Measurements from ENCODE around the gene CACNA1D.
"Not testable (repeated sequence)": the region's sequence is repeated elsewhere in the genome, so short reads cannot be mapped to it uniquely, and the experiment has no call there.

The CACNA1D gene

DNA sequence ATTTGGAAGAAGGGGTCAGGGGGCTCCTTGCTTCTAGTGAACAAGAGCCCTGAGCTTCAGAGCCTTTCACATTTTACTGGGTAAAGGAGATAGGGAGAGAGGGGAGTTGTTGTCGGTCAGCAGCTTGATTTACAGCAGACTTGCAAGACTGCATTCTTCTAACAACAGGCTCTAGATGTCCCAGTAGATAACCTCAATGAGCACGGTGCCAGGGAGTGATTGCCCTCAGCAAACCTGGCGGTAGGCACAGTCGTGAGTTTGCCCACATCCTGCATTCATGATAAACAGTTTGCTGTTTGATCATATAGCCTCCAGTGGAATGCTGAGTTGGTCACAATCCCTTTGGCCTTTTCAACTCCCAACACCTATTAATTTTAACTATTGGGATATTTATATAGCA lies 170.4 kb downstream of the CACNA1D start:
- not testable (repeated sequence) for DNase-seq

DNA sequence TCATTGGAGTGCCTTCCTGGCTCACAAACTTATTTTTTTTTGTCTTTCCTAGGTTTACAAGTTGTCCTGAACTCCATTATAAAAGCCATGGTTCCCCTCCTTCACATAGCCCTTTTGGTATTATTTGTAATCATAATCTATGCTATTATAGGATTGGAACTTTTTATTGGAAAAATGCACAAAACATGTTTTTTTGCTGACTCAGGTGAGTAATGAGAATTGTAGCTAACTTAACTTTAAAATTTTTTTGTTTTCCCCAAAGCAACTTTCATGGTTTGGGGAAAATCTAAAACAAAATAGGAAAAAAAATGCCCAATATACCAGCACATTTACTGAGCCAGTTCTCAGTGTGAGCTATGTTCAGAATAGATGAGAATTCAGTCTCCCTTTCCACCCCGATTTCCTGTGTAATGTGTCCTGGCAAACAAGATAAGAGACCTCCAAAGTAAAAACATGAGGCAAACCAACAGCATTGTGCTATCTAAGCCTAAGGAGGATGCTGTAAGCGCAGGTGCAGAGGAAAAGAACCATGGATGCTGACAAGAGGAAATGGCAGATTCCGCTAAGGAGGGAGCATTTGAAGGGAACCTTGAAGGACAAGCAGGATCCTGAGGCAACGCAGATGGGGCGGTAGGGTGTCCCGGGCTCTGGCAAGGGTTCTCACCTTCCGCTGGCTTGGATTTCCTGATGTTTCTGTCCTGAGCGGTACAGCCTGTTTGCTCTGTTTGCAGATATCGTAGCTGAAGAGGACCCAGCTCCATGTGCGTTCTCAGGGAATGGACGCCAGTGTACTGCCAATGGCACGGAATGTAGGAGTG lies 171.4 kb downstream of the CACNA1D start:
- DNase-seq: no peak

DNA sequence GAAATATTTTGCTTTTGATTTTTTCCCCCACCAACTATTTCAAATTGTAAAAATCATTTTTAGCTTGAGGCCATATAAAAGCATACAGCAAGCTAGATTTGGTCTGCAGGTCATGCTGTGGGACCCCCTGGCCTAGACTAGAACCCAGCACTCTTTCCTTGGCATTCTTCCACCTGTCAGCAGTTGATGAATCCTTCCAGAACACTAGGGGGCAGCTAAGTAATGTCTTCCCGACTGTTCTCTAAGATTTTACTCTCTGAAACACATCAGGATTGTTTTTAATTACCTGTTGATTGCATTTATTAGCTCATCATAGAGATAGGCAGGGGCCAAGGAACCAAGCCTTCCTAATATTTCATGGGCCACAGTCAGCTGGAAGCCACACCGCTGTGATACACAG lies 174.5 kb downstream of the CACNA1D start:
- DNase-seq: no peak

DNA sequence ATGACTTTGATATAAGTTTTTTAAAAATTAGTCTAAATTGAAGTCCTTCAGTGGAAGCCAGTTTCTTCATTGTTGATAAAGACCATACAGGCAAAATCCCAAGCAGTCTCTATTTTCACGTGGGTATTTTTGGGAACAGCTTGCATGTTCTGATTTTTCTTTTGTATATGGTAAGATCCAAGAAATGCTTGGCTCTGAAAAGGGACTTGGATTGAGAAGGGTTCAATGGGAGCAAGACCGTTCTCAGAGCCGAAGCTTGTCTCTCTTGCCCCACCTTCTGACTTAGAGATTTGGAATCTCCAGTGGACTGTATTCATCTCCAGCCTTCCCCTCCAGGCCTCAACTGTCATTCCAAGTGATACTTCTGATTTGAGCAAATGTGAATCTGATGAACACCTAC lies 176.3 kb downstream of the CACNA1D start:
- DNase-seq: no peak

DNA sequence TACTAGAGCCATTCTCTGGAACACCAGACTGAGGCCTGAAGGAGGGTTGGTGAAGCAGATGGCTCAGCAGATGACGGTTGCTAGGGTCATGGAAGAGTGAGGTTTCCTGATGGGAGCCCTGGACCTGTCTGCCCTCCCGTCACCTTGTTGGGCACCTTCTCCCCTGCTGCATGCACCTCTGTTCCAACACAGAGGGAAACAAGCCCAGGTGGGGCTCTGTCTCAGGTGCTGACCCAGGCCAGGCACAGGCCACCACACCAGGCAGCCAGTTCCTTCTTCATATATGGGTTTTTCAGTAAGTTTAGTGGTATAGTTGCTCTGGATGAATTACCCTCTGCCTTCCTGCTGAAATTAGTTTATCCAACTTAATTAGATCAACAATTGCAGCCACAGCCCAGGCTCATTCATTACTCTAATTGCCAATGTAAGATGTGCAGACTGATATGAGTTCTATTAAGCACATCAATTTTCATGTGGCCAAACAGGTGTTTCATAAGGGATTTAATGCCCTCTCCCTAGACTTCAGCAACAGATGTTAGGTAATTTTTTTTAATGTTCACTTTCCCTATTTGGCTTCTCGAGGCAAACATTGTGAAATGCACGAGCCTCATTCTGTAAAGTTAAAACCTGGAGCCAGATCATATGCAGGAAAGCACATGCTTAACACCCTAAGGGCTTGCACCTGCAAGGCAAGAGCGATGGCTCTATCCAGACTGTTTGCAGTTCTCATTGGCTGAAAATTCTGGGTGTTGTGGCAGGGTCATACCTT lies 177.0 kb downstream of the CACNA1D start:
- DNase-seq: no peak

DNA sequence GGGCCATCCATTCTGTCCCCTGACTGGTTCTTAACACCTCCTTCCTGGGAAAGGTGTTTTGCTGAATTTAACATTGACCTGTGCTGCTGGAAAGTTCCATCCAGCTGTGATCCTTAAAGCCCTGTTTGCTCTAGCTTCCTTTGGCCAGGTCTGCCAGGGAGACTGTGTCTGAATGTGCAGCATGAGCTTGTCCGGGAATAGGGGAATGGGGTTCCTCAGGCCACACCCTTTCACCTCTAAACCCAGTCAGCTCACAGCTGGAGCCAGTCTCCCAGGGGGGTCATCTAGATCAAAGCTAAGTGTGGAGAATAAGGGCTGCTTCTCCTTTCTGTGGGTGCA lies 177.5 kb downstream of the CACNA1D start:
- no peak for DNase-seq

DNA sequence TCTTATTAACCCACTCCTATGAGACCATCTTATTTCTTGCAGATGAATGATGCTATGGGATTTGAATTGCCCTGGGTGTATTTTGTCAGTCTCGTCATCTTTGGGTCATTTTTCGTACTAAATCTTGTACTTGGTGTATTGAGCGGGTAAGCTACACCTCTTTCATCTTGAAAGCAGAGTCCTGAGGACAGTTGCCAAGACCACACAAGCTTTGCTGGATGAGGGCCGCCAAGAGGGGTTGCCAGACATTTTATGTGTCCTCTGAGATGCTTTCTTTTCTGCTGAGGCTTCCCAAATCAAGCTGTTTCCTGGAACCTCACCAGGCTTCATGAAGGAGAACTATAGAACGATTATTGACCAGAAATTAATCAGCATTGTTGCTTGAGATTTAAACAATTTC lies 178.6 kb downstream of the CACNA1D start:
- no peak for DNase-seq

DNA sequence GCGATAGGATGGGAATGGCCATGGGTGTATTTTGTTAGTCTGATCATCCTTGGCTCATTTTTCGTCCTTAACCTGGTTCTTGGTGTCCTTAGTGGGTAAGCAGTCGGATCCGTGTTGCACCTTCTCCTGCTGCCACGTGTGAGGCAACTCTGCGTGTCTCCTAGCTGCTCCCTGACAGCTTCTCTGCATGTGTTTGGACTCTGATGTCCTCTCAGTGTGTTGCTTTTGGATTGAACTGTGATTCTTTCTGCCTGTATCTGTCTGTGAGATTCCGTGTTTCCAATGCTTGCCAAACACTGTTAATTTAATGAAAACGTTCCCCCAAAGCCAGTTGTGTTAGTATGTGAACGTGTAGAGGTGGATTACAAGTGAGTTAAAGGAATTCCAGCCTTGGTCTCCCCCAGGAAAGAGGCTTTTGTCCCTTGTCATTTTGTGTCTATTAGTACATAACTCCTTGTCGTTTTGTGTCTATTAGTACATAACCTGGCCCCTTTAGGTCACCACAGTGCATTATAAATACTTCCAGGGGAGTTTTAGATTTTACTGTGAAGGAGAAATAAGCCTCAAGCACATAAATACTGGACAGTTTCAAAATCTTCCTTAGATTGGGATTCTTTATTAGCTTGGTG lies 179.4 kb downstream of the CACNA1D start:
- no peak for DNase-seq

DNA sequence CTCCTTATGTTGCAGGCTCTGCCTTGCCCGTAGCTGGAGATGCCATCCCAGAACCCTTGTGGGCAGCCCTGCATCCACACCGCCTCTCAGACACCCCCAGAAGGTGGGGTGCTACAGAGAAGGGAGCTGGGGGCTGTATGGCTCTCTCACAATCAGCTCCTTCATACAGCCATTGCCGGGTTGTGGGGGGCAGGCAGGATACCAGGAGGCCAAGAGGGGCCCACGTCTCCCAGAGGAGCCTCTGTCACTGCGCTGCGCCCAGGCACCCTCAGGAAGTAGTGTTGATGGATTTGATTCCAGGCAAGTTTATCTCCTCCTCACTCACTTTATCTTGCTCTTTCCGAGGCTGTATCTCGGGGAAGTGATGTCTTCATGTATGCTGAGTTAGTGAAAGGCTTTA lies 180.2 kb downstream of the CACNA1D start:
- no peak for DNase-seq

DNA sequence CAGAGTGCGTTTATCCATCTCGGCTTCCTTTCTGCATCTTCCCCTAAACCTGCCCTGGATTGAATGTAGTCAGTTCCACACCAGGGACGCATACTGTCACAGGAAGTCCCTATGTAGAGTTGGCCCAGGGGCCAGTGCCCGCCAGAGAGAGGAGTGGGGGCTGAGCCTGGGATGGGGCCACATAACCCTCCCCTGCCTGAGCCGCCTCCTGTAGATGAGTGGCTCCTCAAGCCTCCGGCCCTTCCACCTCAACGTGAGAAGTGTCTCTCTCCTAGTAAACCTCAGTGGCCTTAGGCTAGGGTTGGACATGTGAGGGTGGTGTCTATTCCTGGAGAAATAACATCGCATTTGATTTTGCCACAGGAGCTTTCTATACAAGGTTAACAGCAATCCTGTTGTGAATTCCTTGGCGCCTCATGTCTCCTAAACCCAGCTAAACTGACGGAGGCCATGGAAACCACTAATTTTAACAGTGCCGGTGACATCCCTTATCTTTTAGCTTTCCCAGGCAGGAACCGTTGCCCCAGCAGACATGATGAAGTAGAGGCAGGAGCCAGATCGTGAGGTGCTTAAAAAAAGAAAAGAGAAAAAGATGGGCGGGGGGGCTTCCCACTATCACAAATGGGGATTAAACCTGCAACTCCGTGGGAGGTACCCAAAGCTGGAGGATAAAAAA lies 180.7 kb downstream of the CACNA1D start:
- DNase-seq: no peak

DNA sequence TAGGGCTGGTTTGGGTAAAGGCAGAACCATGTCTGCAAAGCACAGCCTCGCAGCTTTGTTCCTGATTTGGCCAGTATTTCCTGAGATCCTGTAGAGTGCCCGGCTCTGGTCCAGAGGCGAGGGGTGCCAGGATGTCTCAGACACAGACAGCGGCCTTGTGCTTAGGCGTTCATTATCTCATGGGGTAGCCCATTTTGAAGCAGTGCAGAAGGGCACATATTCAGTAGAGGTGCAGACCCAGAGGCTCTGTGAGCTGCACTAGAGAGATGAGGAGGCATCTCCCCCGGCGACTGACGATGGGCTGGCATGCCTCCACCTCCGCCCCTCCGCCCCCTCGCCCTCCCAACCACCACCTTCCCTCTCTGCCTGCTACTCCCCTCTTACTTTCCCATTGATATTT lies 181.5 kb downstream of the CACNA1D start:
- no peak for DNase-seq

DNA sequence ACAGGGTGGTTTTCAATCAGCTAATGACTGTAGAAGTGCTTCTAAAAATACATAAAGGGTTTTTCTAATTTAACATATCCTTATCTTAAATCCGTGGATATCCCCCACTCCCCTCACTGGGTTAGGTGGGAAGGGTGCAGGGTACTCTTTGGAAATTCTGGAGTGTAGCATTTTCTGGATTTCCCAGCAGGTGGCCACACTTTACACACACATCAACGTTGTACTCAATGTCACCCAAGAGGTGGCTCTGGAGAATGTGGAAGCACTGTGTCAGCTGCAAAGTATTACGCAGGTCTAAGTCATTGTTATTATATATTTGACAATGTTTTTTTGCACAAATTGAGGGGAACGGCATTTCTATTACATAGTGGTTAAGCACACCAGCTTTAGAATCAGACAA lies 183.0 kb downstream of the CACNA1D start:
- DNase-seq: no peak

DNA sequence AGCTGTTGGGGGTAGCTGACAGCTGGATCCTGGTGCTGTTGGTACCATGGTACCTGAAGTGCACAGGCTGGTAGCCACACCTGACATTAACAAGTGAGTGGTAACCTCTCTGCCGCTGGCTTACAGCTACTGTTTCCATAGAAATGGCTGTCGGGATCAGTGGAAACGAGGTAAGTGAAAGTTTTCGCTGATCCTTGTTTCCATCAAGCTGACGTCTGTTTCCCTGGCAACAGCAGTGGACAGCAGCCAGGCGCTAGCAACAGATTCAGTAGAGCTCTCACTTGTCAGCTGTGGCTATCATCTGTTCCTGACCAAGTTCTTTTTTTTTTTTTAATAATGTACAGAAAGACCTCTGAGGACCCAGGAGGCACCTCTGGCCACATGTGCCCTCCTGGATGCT lies 185.6 kb downstream of the CACNA1D start:
- no peak for DNase-seq

DNA sequence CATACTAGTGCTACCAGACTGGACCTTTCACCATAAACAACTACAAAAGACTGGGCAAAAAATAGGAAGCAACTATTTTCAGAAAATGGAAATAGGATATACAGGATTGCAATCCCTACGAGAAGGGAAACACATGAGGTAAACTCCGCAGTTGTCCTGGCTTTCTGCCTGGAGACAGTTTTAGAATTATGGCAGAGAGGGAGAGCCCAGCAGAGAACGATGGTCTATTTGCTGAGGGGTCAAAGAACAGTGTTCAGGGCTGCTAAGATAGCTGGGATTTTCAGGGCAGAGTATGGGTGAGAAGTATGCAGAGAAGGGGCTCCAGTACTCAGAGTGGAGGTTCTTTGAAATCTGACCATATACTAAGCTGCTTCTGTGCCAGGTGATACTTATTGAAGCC lies 188.4 kb downstream of the CACNA1D start:
- DNase-seq: no peak

DNA sequence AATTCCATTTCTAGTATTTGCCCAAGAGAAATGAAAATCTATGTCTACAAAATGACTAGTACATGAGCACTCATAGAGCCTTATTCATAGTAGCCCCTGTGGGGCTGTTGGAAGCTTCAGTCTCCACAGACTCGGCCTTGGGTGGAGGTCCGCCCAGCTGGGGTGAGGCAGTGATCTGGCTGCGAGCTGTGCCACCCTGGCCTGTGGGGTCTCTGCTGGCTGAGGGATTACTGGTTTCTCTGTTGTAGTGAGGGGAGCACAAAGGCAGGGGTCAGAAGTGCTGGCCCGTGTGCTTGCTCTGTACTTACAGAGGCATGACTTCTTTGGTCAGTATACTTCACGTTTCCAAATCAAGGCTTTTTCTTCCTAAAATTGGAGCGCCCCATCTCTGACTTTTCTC lies 193.7 kb downstream of the CACNA1D start:
- no peak for DNase-seq

DNA sequence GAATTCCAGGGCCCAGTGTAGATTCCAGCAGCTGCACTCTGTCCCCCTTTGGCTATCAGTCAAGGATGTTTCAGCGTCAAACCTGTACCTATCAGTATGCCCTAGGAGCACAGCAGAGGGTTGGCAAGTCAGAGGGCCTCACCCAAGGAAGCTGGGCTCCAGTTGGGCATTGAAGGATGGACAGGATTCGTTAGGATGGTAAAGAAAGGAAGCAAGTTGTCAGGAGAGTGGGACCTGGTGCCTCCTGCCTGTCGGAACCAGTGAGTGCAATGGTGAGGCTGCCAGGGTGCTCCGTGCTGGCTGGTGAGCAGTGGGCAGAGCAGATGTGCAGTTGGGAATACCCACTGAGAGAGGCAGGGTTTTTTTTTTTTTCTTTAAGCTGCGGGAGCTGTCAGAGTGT lies 194.6 kb downstream of the CACNA1D start:
- DNase-seq: no peak

DNA sequence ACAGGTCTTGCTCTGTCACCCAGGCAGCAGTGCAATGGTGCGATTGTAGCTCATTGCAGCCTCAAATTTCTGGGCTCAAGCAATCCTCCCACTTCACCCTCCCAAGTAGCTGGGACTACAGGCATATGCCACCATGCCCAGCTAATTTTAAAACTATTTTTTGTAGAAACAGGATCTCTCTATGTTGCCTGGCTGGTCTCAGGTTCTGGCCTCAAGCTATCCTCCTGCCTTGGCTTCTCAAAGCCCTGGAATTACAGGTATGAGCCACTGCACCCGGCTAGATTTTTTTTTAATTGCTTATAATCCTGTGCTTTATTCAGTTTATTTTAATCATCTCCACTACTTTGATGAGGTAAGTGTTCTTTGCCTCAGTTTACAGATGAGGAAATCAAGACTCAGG lies 195.3 kb downstream of the CACNA1D start:
- DNase-seq: no peak

DNA sequence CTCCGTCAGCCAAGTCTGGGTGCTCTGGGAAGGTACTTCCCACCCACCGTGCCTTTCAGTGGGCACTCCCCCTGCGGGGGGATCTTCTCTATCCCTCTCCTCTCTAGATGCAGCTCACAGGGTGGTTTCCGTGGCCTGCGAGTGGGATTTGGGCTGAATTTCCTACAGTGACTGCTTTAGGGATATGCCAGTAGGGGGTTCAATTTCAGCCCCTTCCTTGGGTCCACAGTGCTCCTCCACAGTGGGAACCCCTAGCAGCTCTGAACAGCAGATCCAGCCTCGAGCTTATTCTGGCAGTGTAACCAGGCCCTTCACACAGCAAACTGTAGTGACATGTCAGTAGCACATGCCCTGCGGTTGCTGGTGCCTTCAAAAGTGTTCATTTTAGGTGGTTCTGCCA lies 196.1 kb downstream of the CACNA1D start:
- no peak for DNase-seq

DNA sequence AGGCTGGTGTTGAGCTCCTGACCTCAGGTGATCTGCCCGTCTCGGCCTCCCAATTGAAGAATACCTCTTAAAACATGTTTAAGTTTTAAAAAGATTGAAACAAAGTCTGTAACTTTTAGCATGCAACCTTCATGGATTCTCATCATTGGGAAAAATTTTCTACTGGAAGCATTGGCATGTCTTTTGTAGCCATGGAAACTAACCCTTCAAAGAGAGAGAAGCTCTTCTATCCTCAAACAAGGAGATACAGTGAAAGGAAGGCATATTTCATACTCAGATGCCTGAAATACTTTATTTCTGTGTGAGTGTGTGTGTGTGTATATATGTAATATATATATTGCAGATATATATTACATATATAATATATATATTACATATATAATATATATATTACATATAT lies 196.9 kb downstream of the CACNA1D start:
- DNase-seq: no peak

DNA sequence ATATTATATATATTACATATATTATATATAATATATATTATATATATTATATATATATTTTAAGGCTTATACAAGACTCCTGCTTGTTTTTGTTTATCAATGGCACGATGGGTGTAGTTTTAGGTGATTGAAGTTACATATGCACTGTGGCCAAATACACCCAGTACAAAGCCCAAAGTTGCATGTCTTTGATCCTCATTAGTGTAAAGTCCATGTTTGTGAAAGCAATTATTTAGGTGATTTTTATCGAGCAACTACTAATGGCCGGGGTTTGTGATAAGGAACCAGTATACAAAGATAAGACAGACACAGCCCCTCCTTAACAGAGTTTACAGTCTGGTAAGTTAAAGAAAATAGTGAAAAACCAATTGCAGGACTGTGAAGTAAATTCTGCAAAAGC lies 197.5 kb downstream of the CACNA1D start:
- no peak for DNase-seq

DNA sequence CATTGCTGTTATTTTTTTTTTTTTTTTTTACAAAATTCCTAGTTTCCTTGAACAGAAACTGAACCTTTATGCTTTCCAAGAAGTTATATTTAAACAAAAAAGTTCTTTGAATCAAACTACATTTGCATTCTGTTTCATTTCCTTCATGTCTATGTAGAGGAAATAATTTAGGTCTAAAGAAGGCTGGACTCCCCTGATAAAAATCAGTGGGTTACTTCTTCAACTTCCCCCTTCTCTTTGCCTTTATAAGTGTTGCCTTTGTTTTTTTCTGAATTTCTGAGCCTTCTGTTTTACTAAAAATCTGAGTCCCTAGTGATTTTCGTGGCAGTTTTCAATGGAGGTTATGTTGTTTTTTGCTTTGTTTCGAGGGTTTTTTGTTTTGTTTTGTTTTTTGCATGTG lies 199.0 kb downstream of the CACNA1D start:
- DNase-seq: no peak

DNA sequence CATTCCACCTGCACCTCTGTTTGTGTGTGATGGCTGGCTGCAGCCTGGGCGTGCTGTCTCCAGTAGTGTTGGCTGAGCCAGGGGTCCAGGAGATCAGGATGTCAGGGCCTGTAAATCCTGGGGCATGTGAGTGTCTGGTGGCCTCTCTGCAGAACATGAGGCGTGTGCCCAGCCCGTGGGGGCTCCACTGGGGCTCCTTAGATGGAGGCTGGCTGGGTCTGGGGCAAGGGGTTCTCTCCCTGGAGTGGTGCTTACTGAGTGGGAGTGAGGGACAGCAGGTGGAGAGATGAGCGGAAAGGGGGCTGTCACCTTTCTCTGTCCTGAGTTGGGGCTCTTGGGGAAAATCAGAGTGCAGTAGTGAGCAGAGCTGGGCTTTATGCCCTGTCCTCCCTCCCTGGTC lies 199.6 kb downstream of the CACNA1D start:
- no peak for DNase-seq

DNA sequence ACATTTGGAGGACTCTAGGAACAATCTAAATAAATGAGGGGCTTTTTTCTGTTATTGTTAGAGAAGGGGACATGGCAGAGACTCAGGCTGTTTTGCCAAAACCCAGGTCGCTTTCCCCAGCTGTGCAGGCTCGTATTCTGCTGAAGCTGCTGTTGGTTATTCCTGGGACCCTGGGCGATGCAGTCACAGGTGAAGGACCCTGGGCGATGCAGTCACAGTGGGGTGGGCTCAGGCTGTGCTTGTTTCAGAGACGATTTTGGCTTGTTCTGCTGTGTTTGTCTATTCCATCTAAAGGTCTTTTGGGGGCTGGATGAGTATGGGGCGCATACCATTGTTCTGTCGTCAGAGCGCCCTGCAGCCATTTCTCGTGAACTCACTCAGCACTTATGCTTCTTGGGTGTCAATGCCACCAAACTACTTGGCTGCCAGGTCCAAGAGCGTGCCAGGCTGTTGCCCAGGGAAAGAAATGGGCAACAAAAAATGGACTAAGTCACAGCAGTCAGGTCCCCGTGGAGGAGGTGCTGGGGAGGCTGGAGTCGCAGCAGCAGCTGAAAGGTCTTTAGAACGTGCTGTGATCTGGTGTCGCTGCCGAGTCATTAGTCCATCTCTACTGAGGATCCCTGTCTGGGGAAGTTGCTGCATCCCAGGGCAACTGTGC lies 200.4 kb downstream of the CACNA1D start:
- no peak for DNase-seq

Data from SIG-M5 (cell line).